Measurements from ENCODE around the gene TMEM59L. TPM values are rescaled to one million over a fixed set of nuclear protein-coding genes. Genes with fewer than 3 reads are reported as not detected.

The TMEM59L gene
- total and polyA plus RNA-seq, 2 experiments from 2014 or later, result 1.5 to 9.1 TPM

DNA sequence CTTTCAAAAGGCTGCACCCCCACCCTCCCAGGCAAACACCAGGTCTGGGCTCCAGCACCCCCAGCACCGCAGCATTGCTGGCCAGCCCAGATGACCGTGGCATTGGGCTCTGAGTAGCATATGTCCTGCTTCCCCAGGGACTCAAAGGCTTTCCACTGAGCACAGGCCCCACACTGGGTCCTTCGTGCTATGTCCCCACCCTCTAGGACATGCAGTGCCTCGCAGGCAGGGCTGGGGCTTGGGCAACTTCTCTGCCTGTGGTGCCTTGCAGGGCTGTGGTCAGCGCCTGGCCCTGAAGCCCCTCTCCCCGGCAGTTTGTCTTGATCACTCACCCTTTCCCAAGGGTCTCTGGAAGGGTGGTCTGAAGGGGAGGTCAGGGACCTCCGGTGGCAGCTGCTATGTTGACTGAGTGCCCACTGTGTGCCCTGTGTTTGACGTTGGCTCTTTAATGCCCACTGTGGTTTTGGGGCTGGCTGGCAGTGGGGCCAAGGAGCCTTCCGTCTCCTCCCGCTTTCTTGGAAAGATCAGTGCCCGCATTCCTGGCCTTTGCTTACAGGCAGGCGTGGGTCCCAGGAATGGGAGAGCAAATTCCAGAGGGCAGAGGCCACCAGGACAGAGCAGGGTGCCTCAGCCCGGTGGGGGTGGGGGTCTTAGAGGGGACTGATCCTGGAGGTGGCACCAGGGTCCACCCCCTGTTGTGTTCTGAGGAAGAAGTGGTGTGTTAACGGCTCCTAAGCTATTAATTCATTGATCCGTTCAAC lies 50.5 kb downstream of the TMEM59L start:
- no peak overlapping the region for H2AFZ ChIP-seq
- no peaks in the 10 kb centered on the region for H3K79me2 ChIP-seq
- DNase-seq (ENCODE audit: low spot score), result no peak
- no peaks in the 10 kb centered on the region for H3K36me3 ChIP-seq (replicated peaks; ENCODE audit: insufficient read depth, low read depth)
- no peaks in the 10 kb centered on the region for H3K27me3 ChIP-seq
- H3K4me1 ChIP-seq (ENCODE audit: insufficient read depth), result peaks cover 13% of the 10 kb centered on the region
- H3K9me2 ChIP-seq (replicated peaks; ENCODE audit: insufficient read depth), result no peaks in the 10 kb centered on the region
- 82% methylated on average over 15 of the region's 15 CpGs for WGBS (ENCODE audit: low lambda C conversion rate, missing lambda C conversion rate)
- H3K27ac ChIP-seq, result no peak overlapping the region
- no peaks in the 10 kb centered on the region for H3K9me3 ChIP-seq (ENCODE audit: low read depth)
- no peak overlapping the region for H3K4me2 ChIP-seq
- no peaks in the 10 kb centered on the region for H4K20me1 ChIP-seq (ENCODE audit: insufficient read depth, poor library complexity, severe bottlenecking)
- TF ChIP-seq CTCF (IDR thresholded peaks at IDR 0.05; ENCODE audit: poor library complexity), result no peak
- no peak for TF ChIP-seq EZH2phosphoT487 (IDR thresholded peaks at IDR 0.05; ENCODE audit: low read depth, severe bottlenecking, unreplicated experiment)
- no peak for TF ChIP-seq EZH2 (IDR thresholded peaks at IDR 0.05; ENCODE audit: borderline replicate concordance)
- no peak overlapping the region for H3K4me3 ChIP-seq

DNA sequence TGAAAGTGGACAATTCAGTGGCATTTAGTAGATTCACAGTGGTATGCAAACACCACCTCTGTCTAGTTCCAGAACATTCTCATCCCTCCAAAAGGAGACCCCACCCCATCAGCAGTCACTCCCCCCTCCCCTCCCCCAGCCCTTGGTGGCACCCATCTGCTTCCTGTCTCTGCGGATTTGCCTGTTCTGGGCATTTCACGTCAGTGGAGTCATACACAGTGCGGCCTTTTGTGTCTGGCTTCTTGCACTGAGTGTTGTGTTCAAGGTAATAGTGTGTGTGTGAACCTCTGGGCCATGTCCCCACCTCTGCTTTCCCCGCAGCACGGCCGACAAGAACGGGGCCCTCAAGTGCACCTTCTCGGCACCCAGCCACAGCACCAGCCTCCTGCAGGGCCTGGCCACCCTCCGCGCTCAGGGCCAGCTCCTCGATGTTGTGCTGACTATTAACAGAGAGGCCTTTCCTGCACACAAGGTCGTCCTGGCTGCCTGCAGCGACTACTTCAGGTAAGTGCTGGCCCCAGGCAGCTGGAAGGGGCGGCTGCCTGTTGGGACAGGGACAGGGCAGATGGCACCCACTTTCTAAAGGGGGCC lies 51.4 kb downstream of the TMEM59L start:
- Histone ChIP-seq H3K9me3 (ENCODE audit: low read depth) (no peaks in the 10 kb centered on the region), H3K27me3 (no peaks in the 10 kb centered on the region), H3K36me3 (replicated peaks; ENCODE audit: insufficient read depth, low read depth) (no peaks in the 10 kb centered on the region), H3K4me3 (no peak overlapping the region), H3K4me1 (ENCODE audit: insufficient read depth) (peaks cover 10% of the 10 kb centered on the region), H3K79me2 (no peaks in the 10 kb centered on the region), H3K9me2 (replicated peaks; ENCODE audit: insufficient read depth) (no peaks in the 10 kb centered on the region), H3K4me2 (no peak overlapping the region), H4K20me1 (ENCODE audit: insufficient read depth, poor library complexity, severe bottlenecking) (no peaks in the 10 kb centered on the region), H3K27ac (no peak overlapping the region), H2AFZ (no peak overlapping the region)
- 82% methylated on average over 14 of the region's 14 CpGs for WGBS (ENCODE audit: low lambda C conversion rate, missing lambda C conversion rate)
- TF ChIP-seq EZH2 (IDR thresholded peaks at IDR 0.05; ENCODE audit: borderline replicate concordance) (no peak), EZH2phosphoT487 (IDR thresholded peaks at IDR 0.05; ENCODE audit: low read depth, severe bottlenecking, unreplicated experiment) (no peak), CTCF (IDR thresholded peaks at IDR 0.05; ENCODE audit: poor library complexity) (no peak)
- no peak for DNase-seq (ENCODE audit: low spot score)

DNA sequence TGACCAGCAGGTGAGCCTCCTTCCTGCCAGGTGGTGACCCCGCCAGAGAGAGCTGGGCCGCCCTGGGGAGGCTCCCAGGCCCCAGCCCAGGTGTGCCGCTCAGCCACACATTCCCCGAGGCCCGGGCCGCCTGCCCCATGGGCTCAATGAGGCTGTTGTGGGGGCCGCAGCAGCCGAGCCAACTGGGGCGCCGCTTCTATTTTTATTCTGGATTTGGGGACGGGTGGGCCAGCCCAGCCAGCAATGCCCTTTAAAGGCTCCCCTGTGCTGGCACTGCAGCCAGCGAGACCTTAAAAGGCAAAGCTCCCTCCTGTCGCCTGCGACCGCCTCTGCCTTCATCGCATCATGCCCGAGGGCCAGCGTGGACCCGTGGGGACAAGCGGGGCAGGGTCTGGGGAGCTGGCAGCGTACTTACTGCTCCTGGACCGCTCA lies 53.1 kb downstream of the TMEM59L start:
- Histone ChIP-seq H3K27ac (no peak overlapping the region), H3K9me2 (replicated peaks; ENCODE audit: insufficient read depth) (no peaks in the 10 kb centered on the region), H3K36me3 (replicated peaks; ENCODE audit: insufficient read depth, low read depth) (no peaks in the 10 kb centered on the region), H3K79me2 (no peaks in the 10 kb centered on the region), H3K9me3 (ENCODE audit: low read depth) (no peaks in the 10 kb centered on the region), H2AFZ (no peak overlapping the region), H3K4me2 (no peak overlapping the region), H3K4me3 (no peak overlapping the region), H3K4me1 (ENCODE audit: insufficient read depth) (peaks cover 10% of the 10 kb centered on the region), H3K27me3 (no peaks in the 10 kb centered on the region), H4K20me1 (ENCODE audit: insufficient read depth, poor library complexity, severe bottlenecking) (no peaks in the 10 kb centered on the region)
- DNase-seq (ENCODE audit: low spot score), result no peak
- TF ChIP-seq EZH2 (IDR thresholded peaks at IDR 0.05; ENCODE audit: borderline replicate concordance), result no peak
- no peak for TF ChIP-seq EZH2phosphoT487 (IDR thresholded peaks at IDR 0.05; ENCODE audit: low read depth, severe bottlenecking, unreplicated experiment)
- no peak for TF ChIP-seq CTCF (IDR thresholded peaks at IDR 0.05; ENCODE audit: poor library complexity)
- WGBS (ENCODE audit: low lambda C conversion rate, missing lambda C conversion rate), result 91% methylated on average over 22 of the region's 22 CpGs
